Activated CD8-positive, alpha-beta memory T cell treated with anti-CD3 and anti-CD28 coated beads, Interleukin-2, amount 50 U/mL, for 24 hours (primary cell): Measurements from ENCODE around the gene FER.
A peak's percentile ranks its signal among the peaks of the same experiment; 100 is the strongest.
"Not testable (repeated sequence)": the region's sequence is repeated elsewhere in the genome, so short reads cannot be mapped to it uniquely, and the experiment has no call there.

ENCODE experiments used
- DNase-seq: peaks from one replicate; pipeline ENCODE4 v3.0.0-alpha.2; 2020; ENCODE audit errors: extremely low read depth

The FER gene

GRCh38 chr5:108747111-108747773, 455 bp upstream of the FER start:
- no peak for DNase-seq

DNA sequence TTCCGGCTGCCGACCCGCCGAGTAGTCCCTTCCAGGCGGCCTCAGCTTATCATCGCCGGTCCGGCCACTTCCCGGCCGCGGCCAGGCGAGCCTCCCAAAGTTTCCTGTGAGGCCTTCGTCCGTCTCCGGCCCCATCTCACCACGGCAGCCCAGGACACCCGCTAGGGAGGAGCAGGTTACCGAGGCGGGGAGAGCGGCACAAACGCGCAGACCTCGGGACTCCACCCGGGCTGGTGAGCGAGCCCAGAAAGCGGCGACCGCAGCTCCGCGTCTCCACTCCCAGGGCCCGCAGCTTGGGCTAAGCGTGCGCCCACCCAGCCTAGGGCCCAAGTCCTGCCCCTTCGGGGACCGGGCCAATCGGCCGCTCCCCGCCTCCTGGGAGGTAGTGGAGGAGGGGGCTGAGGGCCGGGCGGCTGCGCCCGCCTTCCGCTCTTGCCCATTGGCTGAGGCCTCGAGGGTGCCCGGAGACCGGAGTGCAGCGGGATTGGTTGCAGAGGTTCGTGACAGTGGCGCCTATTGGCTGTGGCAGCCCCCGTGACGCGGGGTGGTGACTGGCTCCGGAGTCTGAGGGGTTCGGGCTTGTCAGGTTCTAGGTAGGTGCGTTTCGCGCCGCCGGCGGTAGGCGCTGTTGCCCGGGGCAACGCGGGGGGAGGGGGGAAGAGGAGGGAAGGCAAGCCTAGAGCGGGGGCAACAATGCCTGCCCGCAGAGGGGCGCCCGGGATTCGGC, 867 bp downstream of the FER start:
- DNase-seq: peak; percentile 95

DNA sequence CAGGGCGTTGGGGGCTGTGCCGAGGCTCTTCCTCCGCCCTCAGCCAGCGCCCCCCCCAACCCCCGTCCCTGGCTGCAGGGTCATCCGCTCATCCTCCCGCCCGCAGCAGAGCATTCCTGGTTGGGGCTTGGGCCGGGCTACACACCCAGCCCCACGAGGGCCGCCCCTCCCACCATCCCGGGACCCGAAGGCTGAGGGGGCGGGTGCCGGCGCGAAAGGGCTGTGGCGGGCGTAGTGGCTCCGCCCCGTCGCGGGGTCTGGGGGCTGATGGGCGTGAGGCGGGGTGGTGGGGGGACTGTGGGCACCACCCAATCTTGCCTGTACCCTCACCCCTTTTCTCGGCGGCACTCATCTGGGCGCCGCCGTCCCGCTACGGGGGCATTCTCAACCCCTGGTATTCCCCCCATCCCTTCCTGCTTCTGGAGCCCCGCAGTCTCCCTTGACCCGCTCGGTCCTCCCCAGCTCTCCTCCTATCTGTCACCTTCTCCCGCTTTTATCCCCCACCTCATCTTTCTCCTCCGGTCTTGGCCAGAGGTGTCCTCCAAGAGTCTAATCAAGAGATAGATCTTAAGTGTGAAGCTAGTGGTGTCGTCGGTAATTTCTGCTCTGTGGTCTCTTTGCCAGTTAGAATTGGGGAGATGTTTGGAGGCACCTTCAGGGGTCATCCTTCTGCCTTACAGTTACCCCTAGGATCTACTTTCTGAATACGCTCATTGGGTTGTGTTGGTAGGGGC, 1.6 kb downstream of the FER start:
- no peak for DNase-seq

- DNase-seq: no peak
These were observed 5.6 kb downstream of the FER start for GRCh38 chr5:108753331-108753730.

DNA sequence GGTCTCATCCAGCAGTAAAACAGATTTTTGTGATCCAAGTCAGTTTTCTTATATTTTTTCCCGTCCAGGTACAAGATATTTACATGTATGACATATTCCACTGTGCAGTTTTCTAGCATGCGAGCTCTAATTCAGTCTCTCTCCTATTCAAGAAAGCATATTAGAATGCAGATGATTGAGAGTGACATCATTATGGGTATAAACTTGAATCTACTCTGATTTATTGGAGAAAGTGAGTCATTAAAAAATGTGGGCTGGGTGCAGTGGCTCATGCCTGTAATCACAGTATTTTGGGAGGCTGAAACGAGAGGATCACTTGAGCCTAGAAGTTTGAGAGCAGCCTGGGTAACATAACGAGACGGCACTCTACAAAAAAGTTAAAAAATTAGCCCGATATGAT, 6.2 kb downstream of the FER start:
- no peak for DNase-seq

DNA sequence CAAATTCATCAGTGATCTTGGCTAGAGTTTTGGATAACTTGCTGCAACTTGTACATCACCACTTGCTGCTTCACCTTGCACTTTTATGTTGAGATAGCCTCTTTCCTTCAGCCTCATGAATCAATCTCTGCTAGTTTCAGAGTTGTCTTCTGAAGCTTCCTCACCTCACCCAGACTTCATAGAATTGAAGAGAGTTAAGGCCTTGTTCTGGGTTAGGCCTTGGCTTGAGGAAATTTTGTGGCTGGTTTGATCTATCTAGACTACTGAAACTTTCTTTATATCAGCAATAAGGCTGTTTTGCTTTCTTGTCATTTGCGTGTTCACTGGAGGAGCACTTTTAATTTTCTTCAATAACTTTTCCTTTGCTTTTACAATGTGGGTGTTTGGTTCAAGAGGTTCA, 12.8 kb downstream of the FER start:
- DNase-seq: no peak

DNA sequence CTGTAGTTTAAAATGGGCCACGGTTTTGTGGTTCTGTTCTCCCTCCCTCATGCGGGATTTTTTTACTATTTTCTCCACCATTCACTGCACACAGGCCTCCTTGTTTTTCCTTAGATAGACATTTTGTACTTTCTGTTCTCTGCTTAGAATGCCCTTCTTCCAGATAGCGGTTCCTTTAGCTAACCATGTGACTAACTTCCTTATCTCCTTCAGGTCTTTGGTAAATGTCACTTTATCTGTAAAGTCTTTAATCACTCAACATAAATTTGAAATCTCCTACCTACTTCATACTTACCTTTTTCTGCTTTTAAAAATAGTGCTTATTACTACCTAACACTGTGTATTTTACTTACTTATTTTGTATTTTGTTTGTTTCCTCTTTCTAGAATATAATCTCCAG, 15.0 kb downstream of the FER start:
- no peak for DNase-seq

- no peak for DNase-seq
These were observed 15.7 kb downstream of the FER start for GRCh38 chr5:108763222-108763916.

DNA sequence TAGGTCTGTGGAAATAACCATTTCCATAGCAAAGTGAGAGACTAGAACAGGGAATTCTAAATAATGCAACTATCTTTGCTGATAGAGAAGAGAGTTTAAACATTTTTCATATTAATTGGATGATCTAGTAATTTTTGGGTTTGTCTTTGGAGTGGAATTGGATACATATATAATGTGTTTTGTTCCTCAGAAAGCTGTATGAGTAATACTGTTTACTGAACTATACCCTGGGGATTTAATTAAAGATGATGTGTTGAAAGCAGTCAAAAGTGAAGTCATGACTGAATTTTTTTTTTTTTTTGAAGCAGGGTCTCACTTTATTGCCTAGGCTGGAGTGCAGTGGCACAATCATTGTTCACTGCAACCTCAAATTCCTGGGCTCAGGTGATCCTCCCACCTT, 17.9 kb downstream of the FER start:
- no peak for DNase-seq

DNA sequence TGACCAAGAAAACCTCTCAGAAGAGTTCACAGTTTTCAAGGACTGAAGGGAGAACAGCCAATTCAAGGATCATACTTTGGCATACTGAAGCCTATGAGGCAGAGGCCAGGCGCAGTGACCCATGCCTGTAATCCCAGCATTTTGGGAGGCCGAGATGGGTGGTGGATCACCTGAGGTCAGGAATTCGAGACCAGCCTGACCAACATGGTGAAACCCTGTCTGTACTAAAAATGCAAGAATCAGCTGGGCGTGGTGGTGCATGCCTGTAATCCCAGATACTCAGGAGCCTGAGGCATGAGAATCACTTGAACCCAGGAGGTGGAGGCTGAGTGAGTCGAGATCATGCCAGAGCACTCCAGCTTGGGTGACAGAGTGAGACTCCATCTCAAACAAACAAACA, 19.2 kb downstream of the FER start:
- DNase-seq: not testable (repeated sequence)

DNA sequence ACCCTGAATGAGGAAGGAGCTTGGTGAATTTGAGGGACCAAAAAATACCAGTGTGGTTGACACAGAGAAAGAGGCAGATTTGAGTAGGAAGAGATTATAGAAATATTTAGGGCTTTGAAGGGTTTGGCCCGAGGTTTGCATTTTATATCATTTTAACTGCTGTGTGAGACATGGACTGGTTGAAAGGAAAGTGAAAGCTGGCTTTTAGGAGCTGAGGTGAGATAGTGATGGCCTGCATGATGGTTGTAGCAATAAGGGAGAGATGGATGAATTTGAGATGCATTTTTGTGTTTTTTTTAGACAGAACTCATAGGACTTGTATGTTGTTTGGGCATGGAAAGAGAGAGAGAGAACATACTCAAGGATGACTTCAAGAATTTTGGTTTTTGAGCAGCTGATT, 21.7 kb downstream of the FER start:
- no peak for DNase-seq

DNA sequence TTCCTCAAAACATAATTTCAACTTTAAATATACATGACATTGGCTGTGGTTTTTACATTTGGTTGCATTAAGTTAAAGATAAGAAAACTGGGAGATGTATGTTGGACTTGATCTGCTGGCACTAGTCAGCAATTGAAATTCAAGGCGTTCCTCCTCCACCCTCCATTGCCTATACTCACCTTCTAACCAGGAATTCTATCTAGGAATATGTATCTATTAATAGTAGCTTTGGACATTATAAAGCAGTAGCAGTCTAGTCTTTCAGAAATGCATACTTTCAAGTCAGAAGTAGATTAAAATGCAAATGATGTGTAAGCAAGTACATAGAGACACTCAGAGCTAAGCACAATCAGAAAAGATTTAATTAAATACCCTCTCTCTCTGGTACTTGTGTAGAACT, 24.9 kb downstream of the FER start:
- no peak for DNase-seq

- DNase-seq: no peak
These were observed 25.6 kb downstream of the FER start for GRCh38 chr5:108773330-108773729.

DNA sequence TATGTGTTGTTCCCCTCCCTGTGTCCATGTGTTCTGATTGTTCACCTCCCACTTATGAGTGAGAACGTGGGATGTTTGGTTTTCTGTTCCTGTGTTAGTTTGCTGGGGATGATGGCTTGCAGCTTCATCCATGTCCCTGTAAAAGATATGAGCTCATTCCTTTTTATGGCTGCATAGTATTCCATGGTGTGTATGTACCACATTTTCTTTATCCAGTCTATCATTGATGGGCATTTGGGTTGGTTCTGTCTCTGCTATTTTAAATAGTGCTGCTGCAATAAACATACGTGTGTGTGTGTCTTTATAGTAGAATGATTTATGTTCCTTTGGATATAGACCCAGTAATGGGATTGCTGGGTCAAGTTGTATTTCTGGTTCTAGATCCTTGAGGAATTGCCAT, 26.4 kb downstream of the FER start:
- DNase-seq: not testable (repeated sequence)

DNA sequence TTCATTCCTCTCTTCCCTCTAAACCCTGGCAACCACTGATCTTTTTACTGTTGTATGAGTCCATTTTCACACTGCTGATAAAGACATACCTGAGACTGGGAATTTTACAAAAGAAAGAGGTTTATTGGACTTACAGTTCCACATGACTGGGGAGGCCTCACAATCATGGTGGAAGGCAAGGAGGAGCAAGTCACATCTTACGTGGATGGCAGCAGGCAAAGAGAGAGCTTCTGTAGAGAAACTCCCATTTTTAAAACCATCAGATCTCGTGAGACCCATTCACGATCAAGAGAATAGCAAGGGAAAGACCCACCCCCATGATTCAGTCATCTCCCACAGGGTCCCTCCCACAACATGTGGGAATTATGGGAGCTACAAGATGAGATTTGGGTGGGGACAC, 29.9 kb downstream of the FER start:
- not testable (repeated sequence) for DNase-seq

DNA sequence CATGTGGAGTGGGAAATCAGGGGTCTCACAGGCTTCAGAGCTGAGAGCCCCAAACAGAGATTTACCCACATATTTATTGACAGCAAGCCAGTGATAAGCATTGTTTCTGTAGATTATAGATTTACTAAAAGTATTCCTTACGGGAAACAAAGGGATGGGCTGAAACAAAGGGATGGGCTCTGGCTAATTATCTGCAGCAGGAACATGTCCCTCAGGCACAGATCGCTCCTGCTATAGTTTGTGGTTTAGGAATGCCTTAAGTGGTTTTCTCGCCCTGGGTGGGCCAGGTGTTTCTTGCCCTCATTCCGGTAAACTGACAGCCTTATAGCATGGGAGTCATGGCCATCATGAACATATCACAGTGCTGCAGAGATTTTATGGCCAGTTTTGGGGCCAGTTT, 36.9 kb downstream of the FER start:
- DNase-seq: not testable (repeated sequence)

DNA sequence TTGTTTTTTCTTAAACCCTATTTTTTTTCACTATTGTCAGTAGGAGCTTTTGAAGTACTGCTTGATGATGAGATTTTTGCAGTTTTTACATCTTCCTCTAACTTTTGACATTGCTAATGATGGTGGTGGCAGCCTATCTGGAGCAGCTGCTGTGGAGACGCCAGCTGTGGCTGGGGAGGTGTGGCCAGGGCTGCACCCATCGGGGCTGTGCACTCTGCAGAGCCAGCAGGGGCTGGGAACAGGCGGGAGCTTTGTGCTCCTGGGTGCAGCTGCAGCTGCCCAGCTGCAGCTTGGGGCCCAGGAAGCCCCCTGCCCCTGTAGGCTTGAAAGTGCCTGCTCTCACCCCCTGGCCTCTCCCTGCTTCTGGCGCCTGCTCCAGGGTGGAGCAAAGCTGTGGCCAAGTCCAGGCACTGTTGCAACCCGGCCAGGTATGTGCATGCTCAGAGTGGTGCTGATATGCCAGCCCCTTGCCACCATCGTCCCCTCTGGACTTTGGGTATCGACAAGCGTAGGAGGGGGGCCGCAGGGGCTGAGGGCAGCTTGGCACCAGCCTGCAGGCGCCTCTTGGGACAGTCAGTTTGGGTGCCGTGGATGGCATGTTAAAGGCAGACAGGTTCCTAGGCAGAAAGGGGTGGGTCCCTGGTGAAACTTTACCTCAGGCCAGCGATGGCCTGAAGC, 39.2 kb downstream of the FER start:
- no peak for DNase-seq

DNA sequence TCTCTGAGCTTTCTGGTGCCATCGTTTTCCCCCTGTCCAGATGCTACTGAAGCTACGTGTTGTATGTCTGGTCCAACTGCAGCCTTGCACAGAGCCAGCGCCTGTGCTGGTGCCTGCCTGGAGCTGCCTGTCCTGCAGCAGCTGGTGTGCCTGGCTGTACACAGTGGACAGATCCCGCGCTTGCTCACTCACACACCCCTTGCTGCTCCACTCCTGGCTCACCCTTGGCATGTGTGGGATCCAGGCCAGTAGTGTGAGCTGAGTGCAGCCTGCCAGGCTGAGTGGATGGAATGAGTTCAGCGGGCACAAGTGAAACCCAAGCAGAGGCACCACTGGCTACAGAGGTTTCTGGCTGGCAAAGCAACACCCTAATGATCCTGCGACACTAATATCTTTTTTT, 40.4 kb downstream of the FER start:
- DNase-seq: no peak

GRCh38 chr5:108793207-108793606, 45.5 kb downstream of the FER start:
- no peak for DNase-seq

- not testable (repeated sequence) for DNase-seq
These were observed 46.7 kb downstream of the FER start for GRCh38 chr5:108794349-108794748.

GRCh38 chr5:108797396-108797795, 49.7 kb downstream of the FER start:
- no peak for DNase-seq

DNA sequence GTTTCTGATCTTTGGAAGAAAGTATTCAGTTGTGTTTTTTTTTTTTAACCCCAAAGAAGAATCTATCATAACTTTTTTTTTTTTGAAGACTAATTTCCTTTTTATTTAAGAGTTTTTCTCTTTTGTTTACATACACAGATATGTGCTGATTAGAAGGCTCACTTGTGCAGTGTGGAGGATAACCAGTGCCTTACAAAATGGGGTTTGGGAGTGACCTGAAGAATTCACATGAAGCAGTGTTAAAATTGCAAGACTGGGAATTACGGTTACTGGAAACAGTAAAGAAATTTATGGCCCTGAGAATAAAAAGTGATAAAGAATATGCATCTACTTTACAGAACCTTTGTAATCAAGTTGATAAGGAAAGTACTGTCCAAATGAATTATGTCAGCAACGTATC, 50.3 kb downstream of the FER start:
- DNase-seq: no peak
